ENCODE results near the gene FAM180B. TPM values are rescaled to one million over a fixed set of nuclear protein-coding genes. Genes with fewer than 3 reads are reported as not detected.
"Not testable (repeated sequence)": the region's sequence is repeated elsewhere in the genome, so short reads cannot be mapped to it uniquely, and the experiment has no call there.

The FAM180B gene
- total RNA-seq, 2 donors from 2014 or later: 0.31 to 0.62 TPM

DNA sequence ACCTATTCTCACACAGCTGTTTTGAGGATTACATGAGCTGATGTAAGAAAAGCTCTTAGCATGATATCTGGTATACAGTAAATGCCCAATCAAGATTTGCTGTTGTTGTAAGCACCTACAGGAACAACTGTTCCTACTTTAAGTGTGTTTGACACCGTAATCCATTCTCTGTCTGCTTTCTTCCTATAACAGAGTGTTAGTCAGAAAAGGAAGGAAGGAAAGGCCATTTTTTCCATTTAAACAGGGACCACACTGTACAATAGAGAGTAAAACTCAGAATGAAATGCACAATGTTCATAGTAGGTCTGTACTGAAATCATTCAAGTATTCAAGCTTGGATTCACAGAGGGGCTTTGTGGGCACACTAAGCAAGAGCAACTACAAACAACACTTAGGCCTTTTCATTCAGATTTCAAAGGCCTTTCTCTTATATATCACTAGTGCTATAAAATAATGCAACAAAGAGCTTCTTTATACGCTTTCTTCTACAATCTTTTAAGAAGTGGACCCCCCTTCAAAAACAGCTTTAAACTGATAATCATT is 34.4 kb downstream of the FAM180B start:
- DNase-seq (ENCODE audit: low spot score) (no peak), ATAC-seq (no peak)
- H3K4me1 Mint-ChIP-seq (ENCODE audit: low read depth in 2 of 2): peaks cover 0 to 10% of the 10 kb centered on the region in 2 donors
- H3K36me3 Mint-ChIP-seq: peaks cover 16% of the 10 kb centered on the region
- H3K9me3 Mint-ChIP-seq: no peaks in the 10 kb centered on the region
- no peak overlapping the region for H3K27ac Mint-ChIP-seq
- H3K4me3 Mint-ChIP-seq: no peak overlapping the region
- H3K27me3 Mint-ChIP-seq: peaks cover 0 to 3% of the 10 kb centered on the region in 2 donors

DNA sequence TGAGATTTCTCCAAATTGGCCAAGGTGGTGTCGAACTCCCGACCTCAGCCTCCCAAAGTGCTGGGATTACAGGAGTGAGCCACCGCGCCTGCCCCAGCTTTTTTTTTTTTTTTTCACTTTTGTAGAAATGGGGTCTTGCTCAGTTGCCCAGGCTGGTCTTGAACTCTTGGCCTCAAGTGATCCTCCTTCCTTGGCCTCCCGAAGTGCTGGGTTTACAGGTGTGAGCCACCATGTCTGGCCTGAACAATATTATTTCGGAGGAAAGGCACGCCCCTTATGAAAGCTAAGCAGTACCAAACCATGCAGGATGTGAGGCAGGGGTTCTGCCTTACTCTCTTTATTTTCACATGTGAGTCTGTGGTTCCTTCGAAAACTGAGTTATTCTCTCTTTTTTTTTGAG is 39.8 kb downstream of the FAM180B start:
- Mint-ChIP-seq H3K4me3 (no peak overlapping the region), H3K4me1 (ENCODE audit: low read depth in 2 of 2) (no peaks in the 10 kb centered on the region), H3K27me3 (no peaks in the 10 kb centered on the region), H3K9me3 (no peaks in the 10 kb centered on the region), H3K36me3 (peaks cover 11% of the 10 kb centered on the region), H3K27ac (no peak overlapping the region)
- no peak for ATAC-seq
- DNase-seq (ENCODE audit: low spot score): no peak

DNA sequence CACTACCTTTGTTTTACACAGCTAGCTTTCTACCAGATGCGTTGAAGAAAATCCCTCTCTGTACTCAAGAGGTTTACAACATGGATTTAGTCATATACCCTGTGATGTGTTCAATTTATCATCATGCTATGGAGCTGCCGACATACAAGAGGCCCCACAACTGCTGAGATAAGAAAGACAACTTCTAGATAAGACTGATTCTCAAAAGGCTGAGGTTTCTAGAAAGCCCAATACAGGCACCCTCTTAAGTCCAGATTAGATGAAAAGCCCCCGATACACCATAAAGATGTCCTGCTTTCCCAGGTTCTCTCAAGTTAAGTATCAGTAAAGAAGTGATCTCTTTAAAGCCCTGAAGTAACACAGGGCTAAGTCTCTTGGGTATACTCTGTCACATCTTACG is 41.5 kb downstream of the FAM180B start:
- H3K4me1 Mint-ChIP-seq (ENCODE audit: low read depth in 2 of 2): no peaks in the 10 kb centered on the region
- ATAC-seq: no peak
- peaks cover 11% of the 10 kb centered on the region for H3K36me3 Mint-ChIP-seq
- no peak for DNase-seq (ENCODE audit: low spot score)
- no peak overlapping the region for H3K4me3 Mint-ChIP-seq
- H3K9me3 Mint-ChIP-seq: no peaks in the 10 kb centered on the region
- no peak overlapping the region for H3K27ac Mint-ChIP-seq
- H3K27me3 Mint-ChIP-seq: no peaks in the 10 kb centered on the region

- Mint-ChIP-seq H3K27me3 (no peaks in the 10 kb centered on the region), H3K36me3 (peaks cover 10% of the 10 kb centered on the region), H3K27ac (no peak overlapping the region), H3K9me3 (no peaks in the 10 kb centered on the region), H3K4me3 (no peak overlapping the region), H3K4me1 (ENCODE audit: low read depth in 2 of 2) (no peaks in the 10 kb centered on the region)
- DNase-seq (ENCODE audit: low spot score) (no peak), ATAC-seq (no peak)
Measured at GRCh38 chr11:47631473-47631872, 45.0 kb downstream of the FAM180B start.

- Mint-ChIP-seq H3K36me3 (peaks cover 15% of the 10 kb centered on the region), H3K4me1 (ENCODE audit: low read depth in 2 of 2) (peaks cover 6 to 12% of the 10 kb centered on the region in 2 donors)
- ATAC-seq; H3K9me3 Mint-ChIP-seq; H3K27ac Mint-ChIP-seq; H3K27me3 Mint-ChIP-seq; H3K4me3 Mint-ChIP-seq; DNase-seq (ENCODE audit: low spot score): not testable (repeated sequence)
Measured at GRCh38 chr11:47636331-47636730, 49.9 kb downstream of the FAM180B start.

Other genes with a start within 250 kb of the FAM180B start
- gene MYBPC3, start 234.0 kb upstream of the FAM180B start, total RNA-seq: not detected
- 1 to 10 TPM; 2.0 to 2.5 TPM for gene SPI1, start 208.1 kb upstream of the FAM180B start, total RNA-seq
- gene SLC39A13, start 178.1 kb upstream of the FAM180B start, total RNA-seq: 10 to 100 TPM; 20.9 to 31.3 TPM
- gene PSMC3, start 160.2 kb upstream of the FAM180B start, total RNA-seq: 100 to 1,000 TPM; 175 to 216 TPM
- gene RAPSN, start 137.5 kb upstream of the FAM180B start, total RNA-seq: 1 to 10 TPM; 1.8 to 4.0 TPM
- gene CELF1, start 33.5 kb upstream of the FAM180B start, total RNA-seq: 100 to 1,000 TPM; 165 to 230 TPM
- 10 to 100 TPM; 33.1 to 57.4 TPM for gene PTPMT1, start 21.1 kb upstream of the FAM180B start, total RNA-seq
- 10 to 100 TPM; 13.2 to 19.7 TPM for gene KBTBD4, start 7.7 kb upstream of the FAM180B start, total RNA-seq
- gene NDUFS3, start 7.6 kb upstream of the FAM180B start, total RNA-seq: 100 to 1,000 TPM; 101 to 145 TPM
- not detected for gene C1QTNF4, start 7.7 kb downstream of the FAM180B start, total RNA-seq
- gene MTCH2, start 55.9 kb downstream of the FAM180B start, total RNA-seq: 100 to 1,000 TPM; 102 to 124 TPM
- gene AGBL2, start 128.7 kb downstream of the FAM180B start, total RNA-seq: 1 to 10 TPM; 2.4 to 2.7 TPM
- 100 to 1,000 TPM; 137 to 246 TPM for gene FNBP4, start 180.7 kb downstream of the FAM180B start, total RNA-seq

All from natural killer cell treated with Interleukin-12 subunit alpha and Interleukin-12 subunit beta and Interleukin-15 and Interleukin-18, amount 100 ng/mL, for 72 hours (primary cell).